ENCODE data around the gene CNTN4.

CNTN4 gene

DNA sequence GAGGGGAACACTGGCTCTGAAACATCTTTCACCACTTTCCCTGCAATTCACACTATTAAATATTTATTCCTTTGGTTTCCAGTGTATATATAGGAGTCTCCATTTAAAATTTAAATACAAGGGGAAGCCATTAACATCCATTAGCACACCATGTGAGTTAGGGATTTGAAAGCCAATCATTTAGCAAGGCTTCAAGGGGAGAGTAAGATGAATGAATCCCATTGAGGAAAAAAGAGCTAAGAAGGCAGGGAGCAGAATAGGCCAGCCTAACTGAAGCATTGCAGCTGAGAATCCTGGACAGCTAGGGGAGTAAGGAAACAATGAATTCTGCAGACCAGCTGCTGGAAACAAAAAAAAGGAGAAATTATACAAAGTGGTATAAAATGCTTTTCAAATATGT, 585.4 kb downstream of the CNTN4 start:
- no peak for DNase-seq (ENCODE audit: low read depth, low spot score)

DNA sequence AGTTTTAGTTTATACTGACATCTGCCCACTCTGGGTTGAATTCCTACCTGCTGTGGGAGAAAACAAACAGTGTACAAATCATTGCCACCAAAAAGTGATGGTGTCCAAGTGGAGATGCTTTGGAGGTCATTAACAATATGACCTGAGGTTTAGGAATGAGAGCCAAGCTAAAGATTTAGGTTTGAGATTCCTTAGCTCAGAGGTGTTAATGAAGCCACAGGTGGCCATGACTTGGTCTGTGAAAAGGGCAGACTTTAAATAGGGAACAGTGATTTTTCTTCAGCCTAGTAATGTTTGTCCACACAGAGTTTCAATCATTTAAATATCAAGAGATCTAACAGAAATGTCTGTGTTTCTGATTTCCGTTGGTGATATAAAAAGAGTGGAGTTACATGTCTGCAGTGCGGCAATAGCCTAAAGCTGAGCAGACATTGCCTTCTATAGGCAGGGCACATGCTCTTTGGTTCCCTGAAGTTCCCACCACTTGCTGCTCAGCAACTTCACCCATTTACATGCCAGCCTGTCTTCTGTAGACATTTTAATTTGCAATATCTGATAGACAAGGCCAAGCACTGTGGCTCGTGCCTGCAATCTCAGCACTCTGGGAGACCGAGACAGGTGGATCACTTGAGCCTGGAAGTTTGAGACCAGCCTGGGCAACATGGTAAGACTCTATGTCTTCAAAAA, 588.3 kb downstream of the CNTN4 start:
- DNase-seq (ENCODE audit: low read depth, low spot score) = no peak

DNA sequence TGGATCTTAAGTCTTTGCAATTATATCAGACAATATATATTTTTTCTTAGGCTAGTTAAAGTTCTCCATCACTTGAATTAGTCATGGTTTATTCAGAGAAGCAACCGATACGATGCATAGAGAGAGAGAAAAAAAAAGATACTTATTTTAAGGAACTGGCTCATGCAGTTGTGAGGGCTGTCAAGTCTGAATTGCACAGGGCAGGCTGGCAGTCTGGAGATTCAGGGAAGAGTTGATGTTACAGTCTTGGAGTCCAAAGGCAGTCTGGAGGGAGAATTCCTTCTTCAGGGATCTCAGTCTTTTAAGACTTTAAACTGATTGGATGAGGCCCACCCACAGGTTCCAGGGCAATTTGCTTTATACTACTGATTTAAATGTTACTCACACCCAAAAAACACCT, 598.9 kb downstream of the CNTN4 start:
- DNase-seq (ENCODE audit: low read depth, low spot score) = no peak

DNA sequence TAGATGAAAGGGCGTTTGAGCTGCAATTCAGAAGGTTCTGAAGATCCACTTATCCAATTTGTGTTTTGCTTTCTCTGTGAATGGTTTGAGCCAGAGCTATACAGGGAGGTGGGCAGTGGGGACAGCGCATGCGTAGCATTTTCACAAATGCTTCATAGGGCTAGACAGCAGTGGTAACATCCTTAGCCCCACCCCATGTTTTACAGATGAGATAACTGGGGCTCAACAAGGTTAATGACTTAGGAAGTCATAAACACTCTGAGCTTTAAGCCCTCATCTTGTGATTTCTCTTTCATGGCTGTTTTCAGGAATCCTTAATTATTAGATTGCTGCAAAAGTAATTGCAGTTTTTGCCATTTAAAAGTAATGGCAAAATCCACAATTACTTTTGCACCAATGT, 602.8 kb downstream of the CNTN4 start:
- DNase-seq (ENCODE audit: low read depth, low spot score) = no peak

DNA sequence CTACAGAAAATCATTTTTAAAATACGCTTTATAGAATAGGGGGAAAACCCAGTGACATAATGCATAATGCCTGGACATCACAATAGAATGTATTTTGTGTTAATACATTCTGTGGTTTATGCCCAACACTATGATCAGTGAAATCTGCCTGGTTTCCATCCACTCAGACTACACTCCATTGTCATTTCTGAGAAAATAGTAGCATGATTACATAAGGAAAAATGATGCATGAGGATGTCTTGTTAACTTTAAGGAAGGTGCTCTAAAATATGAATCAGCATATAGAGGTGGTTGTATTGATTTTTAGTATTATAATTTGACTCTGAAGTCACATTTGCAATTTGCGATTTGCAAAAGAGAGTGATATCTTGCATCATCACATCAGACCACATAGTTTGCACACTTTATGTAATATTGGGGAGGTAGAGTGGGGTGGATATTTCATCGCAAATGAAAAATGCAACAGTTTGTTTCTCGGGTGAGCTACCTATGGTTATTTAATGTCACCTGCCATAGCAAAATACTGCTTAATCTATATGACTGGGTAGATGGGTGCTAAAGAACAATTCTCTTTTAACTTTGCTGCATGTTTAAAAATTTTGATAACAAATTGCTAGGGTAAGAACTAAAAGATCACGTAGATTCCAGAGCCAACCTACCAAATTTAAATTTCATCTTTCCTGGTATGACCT, 607.6 kb downstream of the CNTN4 start:
- DNase-seq (ENCODE audit: low read depth, low spot score) = no peak

DNA sequence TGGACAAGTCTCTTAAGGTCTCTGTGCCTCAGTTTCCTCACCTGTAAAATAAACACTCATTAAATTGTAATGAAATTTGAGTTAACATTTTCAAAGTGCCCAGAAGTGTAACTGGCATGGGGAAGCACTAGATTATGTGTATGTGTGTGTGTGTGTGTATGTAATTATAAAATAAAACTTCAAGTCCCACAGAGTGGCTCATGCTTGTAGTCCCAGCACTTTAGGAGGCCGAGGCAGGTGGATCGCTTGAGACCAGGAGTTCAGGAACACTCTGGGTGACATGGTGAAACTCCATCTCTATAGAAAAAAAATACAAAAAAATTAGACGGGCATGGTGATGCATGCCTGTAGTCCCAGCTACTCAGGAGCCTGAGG, 608.2 kb downstream of the CNTN4 start:
- no peak for DNase-seq (ENCODE audit: low read depth, low spot score)

DNA sequence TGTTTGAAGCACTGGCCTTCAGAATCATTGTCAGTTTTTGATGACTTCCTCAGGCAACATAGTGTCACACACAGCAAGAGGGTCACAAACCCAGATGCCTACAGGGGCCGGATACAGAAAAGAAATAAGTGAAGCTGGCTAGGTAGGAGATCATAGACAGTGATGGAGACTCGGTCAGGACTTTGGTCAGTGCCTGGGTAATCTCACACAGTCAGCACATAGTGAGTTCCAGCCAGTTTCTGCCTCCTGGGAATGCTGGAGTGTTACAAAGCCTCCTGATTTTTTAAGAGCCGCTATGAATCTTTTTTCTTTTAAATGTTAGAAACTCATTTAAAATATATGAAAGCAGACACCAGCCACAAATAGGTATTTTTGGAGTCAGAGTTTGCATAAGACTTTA, 612.4 kb downstream of the CNTN4 start:
- no peak for DNase-seq (ENCODE audit: low read depth, low spot score)

DNA sequence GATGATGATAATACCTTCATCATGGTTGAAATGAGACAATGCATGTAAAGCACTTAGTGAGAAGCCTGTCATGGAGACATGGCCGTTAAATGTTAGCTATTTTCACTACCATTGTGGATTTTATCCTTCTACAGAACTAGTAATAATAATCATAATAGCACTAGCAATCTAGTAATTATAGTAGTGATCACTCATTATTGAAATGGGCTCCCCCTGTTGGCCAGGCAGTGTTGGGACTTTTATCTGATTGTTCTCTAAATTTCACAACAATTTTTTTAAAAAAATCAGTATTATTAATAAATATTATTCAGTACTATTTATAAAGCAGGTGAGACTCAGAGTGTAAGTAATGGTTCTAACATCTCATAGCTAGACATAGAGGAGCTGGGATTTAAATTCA, 615.3 kb downstream of the CNTN4 start:
- DNase-seq (ENCODE audit: low read depth, low spot score) = no peak

DNA sequence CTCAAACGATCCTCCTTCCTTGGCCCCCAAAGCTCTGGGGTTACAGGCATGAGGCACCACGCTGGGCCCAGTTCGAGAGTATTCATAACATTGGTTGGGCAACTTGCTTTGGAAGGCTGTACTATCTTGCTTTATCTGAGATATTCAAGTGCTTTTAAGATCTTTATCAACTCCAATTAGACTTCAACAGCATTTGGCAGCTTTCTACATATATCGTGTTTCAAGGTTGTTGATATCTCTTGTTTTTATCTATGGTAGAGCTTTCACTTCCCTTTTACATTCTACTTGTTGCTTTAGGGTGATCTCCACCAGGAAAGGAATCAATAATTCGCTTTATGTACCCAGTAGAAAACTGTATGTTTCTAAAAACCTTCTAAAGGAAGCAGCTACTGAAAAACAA, 616.2 kb downstream of the CNTN4 start:
- DNase-seq (ENCODE audit: low read depth, low spot score) = no peak

DNA sequence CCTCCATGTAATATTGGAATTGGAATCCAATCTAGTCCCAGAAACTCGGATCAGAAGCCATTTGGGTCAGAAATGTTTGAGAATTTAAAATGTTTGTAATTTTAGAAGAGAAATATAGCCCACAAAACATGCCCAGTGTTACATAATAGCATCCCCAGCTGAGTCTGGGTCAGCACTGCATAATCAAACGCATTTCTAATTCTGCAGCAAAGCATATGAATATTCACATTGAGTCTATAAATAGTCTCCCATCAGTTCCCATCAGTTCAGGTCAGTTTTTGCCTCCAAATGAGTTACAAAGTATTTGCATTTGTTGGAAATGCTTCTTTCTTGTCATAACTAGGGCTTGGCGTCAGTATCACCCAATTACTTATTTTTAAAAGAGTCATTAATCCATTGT, 628.4 kb downstream of the CNTN4 start:
- no peak for DNase-seq (ENCODE audit: low read depth, low spot score)

DNA sequence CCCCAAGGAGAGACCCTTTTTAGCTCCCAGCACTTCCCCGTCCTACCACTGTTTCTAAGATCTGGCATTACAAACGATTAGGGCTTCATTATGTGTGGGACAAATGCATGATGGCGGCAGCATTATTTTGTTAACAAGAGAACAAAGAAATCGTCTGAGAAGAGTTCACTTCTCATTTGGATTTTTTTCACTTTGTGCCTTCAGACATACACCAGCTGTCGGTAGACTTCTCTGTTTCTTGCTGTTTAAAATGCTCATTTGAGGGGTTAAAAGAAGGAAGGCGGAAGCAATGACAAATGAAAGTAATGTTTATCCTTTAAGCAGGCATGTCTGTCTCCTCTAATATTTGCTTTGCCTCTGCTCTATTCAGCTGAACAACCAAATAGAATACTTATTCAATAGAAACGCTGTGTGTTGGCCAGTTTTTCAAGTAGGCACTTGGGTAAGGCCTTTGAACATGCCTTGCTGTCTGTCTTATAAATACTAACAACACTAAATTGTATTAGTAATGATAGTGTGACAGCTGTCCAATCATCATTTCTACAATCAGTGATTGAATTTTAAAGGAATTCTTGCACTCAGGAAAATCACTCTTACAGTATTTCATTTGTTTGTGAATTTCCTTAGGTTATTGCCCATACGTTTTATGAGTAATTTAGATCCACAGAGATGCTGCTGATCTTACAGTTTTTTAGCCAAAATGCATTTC, 629.1 kb downstream of the CNTN4 start:
- DNase-seq (ENCODE audit: low read depth, low spot score) = no peak

DNA sequence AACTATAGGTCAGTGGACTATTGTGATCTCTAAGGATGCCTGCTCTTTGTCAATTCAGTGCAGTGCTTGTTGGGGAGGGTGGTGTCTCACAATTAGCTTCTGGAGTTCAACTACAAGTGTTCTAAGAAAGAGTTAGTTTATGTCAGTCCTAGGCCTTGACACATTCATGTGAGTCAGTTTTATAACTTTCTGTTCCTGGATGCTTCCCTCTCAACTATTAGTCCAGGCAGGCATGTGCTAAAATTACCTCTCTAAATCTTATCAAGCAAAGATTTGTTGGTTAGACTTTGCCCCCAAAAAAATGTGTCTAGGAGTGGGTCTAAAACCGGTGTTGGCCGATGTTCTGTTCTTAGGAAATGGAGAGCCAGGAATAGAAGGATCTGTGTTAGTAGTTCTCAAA, 633.2 kb downstream of the CNTN4 start:
- no peak for DNase-seq (ENCODE audit: low read depth, low spot score)

DNA sequence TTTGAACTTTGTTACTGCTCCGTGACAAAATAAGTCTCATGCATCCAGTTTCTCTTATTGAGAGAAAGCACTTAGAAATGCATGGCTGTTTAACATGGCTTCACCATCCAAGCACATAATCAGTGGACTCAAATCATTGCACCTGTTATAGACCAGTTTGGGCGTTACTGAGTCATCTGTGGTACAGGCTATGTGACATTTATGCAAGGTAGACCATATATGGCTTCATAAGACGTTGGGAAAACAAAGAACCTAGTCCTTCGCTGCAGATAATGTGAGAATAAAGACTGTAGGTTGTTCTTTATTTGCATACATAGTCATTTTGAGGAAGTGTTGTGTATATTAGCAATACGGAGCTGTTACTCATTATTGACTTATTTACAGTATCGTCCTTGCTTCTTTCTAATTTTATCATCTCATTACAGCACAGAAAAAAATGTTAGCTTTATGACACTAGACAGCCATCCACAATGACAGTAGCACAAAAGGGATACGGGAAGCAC, 636.8 kb downstream of the CNTN4 start:
- no peak for DNase-seq (ENCODE audit: low read depth, low spot score)

DNA sequence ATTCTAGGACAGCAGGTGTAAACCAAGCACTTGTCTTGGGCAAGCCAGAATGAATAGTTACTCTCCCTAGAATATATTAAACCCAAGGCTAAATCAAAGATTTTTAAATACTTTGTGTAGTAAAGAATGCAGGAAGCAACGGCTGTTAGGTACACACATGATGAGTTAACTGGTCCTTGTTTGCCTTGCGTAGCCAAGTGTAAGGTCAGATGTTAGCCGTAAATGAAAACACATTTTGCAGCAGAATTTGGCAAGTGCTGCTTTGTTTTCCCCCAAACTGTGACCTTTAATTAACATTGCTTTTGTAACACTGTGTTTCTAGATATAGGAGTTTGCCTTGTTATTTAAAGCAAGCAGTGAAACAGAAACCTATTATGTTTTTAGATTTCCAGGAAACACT, 642.9 kb downstream of the CNTN4 start:
- DNase-seq (ENCODE audit: low read depth, low spot score) = no peak

DNA sequence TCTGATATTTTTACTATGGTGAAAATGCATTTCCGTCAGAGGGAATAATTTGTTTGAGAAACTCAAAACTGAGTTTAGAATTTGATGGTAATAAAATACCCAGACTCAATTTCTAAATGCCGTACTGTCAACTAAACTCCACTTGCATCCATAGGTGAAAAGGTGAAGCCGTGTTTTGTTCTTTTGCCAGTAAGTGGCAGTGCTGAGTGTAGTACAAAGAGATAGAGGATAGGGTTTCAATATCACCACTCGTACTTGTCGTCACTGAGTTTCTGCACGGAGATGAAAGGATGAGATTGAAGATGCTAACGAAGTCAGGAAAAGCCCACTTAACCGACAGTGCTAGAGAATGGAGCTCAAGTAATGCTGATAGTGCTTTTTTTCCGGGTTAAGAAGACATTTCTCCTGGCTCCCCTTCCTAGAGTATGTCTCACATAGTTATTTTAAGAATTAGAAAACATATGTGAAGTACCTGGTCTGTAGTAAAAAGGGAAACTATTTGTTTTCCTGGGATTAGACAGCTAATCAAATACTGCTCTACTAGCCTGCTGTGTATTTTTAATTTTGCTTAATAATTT, 666.4 kb downstream of the CNTN4 start:
- DNase-seq (ENCODE audit: low read depth, low spot score) = no peak

DNA sequence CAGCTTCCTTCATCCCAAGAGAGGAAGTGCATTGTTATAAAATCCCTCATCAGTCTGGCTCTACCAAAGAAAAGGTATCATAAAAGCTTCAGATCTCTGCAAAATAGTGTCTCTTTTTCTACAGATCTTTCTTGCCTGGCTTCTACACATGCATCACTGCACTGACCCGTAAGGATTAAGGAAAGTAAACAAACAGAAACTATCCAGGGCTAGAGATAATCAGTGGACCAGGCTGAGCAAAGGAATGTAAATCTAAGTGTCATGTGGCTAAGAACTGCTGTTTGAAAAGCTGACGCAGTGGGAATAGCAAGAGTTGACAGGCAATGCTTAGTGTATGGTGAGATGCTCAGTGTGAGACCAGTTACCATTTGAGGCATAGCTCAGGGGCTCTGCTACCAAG, 671.8 kb downstream of the CNTN4 start:
- no peak for DNase-seq (ENCODE audit: low read depth, low spot score)

DNA sequence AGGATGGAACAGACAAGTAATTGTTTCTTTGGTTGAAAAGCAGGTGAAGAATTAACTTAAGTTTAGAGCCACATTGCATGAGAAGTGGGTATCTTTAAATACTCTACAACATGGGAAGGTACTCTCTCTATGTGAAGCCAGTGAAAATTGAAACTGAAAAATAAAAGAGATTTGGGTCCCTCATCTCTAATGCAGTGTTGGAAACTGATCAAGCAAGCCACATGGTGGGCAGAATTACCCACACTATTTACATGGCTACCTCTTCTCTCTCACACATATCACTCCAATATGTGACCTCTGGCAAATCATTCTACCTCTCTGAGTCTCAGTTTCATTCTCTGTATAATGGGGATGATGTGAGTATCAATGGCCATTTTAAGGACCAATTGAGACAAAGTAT, 672.5 kb downstream of the CNTN4 start:
- no peak for DNase-seq (ENCODE audit: low read depth, low spot score)

DNA sequence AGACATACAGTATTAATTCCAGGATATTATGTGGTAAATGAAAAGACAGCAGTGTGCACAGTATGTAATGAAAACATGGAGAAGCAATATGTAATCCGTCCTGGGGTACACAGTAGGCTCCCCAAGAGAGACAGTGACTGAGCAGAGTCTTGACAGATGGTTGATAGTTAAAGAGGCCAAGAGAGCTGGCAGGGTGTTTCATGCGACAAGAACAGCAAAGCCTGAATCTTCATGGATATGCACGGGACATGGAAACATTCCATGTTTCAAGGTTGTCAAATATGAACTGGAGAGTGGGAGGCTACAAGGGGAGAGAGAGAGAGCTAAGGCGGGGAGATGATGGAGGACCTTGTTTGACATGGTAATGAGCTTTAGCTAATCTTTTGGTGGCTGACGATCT, 673.1 kb downstream of the CNTN4 start:
- DNase-seq (ENCODE audit: low read depth, low spot score) = no peak

DNA sequence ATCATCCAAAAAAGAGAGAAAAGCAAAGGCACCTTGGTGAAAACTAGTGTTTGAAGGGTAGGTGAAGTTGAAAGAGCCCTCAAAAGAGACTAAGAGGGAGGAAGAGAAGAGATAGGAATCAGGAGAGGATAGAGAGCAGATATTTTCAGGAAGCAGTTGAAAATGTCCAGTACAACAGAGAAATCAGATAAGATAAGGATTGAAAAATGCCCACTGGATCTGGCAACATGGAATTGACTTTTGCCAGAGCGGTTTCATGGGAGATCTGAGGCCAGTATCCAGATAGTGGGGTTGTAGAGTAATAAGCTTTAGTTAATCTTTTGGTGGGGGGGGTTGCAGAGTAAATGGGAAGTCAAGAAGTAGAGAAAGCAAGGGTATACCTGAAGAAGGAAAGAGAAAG, 674.1 kb downstream of the CNTN4 start:
- no peak for DNase-seq (ENCODE audit: low read depth, low spot score)

DNA sequence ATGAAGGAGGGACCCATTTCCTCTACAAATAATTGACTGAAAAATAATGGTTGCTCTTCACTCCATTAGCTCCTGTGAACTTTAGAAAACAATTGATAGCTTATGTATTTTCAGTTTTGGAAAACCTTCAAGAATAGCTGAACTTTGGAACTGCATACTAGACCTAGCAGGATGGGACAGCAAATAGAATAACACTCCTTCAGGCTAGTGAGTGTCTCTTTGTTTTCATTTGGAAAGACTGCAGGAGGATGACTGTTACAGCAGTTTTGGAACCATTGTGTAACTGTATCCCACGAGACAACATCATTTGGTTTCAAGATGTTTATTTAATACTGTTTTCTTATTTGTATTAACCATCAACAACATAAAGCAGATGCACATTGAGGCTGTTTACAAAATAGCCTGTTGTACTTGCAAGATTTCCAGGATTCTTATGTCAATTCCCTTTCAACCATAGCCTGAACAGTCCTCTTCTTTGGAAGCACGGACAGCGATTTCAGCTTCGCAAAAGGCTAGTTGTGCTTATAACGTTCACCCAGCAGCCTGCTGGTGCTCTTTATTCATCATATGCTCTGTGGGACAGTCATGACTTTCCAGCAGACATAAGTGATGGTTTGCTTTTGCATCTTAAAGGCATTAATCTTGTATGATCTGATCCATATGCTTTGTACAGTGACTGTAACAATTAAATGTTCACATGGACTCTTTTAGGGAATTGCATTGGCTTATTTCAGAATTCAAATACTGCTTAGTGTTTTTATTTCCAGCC, 676.0 kb downstream of the CNTN4 start:
- no peak for DNase-seq (ENCODE audit: low read depth, low spot score)

DNA sequence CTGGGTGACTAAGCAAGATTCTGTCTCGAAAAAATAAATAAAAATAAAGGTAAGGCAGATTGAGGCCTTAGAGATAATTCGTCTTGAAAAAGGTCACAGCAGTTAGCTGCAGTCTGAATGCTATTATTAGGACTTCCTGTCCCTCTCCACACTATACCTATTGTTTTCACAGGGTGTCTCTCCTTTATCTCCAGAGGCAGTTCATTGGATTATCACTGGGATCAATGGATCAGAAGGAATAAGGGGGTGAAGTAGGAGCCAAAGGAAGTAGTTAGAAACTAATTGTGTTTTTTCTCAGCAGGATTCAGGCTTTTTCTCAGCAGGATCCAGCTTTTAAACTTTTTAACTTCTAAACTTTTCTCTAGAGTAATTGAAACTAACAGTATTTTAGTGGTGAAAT, 684.6 kb downstream of the CNTN4 start:
- DNase-seq (ENCODE audit: low read depth, low spot score) = no peak

DNA sequence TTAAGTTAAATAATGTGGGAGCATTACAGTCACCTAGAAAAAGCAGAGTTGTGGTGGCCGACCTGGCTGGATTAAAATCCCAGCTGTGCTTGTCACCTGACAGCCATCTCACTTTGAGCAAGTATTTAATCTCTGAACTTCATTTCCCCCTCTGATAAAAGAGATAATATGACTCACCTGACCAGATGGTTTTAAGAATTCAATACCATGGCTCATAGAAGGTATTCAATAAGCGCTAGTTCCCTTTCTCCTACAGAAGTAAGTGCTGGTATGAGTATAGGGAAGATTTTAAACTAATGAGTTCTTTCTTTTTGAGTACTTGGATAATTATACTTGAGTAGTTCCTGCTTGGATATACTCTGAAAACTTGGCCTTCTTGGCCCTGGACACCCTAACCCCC, 686.0 kb downstream of the CNTN4 start:
- no peak for DNase-seq (ENCODE audit: low read depth, low spot score)
